MM.1S (cell line): Measurements from ENCODE around the gene MIB2.
"Not testable (repeated sequence)": the region's sequence is repeated elsewhere in the genome, so short reads cannot be mapped to it uniquely, and the experiment has no call there.

ENCODE experiments used
- EZH2 ChIP-seq: fragments of 300-600 bp; sonication (generic); optimal IDR thresholded peaks from 2 replicates; pipeline ENCODE3; 2017; ENCODE audit warnings: low read depth, mild to moderate bottlenecking, antibody characterized with exemption, low read length, mixed read lengths
- TF ChIP-seq, protein P1 (sequence below): fragments of 300-600 bp; sonication (generic); IDR thresholded peaks from 2 replicates; pipeline ENCODE4 v1.5.1; 2016; ENCODE audit warnings: antibody characterized with exemption, low read length, mixed read lengths

DNA sequence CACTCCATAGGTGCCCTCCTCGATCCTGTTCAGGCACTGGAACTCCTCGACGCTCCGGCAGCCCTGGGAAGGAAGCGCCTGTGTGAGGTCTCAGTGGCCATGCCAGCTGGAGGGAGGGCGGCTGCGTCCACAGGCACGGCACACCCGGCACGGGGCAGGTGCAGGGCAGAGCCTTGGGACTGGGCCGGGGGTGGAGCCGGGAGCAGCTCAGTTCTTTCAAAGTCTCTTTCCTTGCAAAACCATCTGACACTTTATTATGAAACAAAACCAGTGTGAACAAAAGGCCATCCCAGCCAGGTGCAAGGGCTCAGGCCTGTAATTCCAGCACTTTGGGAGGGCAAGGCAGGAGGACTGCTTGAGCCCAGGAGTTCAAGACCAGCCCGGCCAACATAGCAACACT lies 23.2 kb downstream of the MIB2 start:
- not testable (repeated sequence) for TF ChIP-seq EZH2
- TF ChIP-seq, protein P1, sequence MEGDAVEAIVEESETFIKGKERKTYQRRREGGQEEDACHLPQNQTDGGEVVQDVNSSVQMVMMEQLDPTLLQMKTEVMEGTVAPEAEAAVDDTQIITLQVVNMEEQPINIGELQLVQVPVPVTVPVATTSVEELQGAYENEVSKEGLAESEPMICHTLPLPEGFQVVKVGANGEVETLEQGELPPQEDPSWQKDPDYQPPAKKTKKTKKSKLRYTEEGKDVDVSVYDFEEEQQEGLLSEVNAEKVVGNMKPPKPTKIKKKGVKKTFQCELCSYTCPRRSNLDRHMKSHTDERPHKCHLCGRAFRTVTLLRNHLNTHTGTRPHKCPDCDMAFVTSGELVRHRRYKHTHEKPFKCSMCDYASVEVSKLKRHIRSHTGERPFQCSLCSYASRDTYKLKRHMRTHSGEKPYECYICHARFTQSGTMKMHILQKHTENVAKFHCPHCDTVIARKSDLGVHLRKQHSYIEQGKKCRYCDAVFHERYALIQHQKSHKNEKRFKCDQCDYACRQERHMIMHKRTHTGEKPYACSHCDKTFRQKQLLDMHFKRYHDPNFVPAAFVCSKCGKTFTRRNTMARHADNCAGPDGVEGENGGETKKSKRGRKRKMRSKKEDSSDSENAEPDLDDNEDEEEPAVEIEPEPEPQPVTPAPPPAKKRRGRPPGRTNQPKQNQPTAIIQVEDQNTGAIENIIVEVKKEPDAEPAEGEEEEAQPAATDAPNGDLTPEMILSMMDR: not testable (repeated sequence)
